GM19023 (cell line): Measurements from ENCODE around the gene SLC10A4.

ENCODE experiments used
- ATAC-seq: cut with Tn5 transposase; IDR thresholded peaks from one replicate; pipeline ENCODE4 v1.9.1; 2021; ENCODE audit warnings: mild to moderate bottlenecking, moderate library complexity; ENCODE audit not compliant: unreplicated experiment

SLC10A4 gene

DNA sequence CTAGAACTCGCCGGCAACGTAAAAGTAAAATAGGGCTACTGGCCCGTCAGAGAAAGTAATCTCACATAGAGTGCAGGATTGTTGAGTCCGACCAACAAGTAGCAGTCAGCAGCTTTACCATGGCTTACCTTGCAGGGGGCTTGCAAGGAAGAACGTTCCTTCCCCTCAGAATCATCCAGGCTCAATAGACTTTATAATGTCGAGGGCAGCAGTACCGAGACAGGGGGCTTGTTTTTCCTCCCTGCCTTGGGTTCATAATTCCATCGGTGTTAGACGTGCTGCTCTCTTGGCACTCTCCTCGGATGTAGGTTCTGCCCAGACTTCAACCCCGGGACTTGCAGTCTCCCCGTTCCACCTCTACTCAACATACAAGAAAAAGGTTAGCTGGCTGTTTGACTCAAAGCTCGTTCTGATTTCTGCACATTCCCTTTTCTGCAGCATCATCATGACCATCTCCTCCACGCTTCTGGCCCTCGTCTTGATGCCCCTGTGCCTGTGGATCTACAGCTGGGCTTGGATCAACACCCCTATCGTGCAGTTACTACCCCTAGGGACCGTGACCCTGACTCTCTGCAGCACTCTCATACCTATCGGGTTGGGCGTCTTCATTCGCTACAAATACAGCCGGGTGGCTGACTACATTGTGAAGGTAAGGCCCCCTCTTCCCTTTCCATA is 1.5 kb downstream of the SLC10A4 start:
- ATAC-seq: no peak

DNA sequence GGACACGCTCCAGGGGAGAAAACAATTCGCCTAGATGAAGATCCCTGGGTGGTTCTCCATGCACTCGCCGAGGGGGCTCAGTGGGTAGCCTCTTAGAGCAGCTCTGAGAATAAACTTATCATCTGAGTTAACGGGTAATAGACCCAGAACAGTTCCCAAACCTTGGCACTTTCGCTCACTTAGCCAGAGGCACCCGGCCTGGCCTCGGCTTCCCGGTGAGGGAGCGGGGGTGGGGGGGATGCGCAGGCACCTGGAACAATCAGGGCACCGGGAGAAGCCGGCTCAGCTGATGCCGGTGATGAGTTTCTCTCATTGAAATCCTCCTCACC is 6.5 kb downstream of the SLC10A4 start:
- ATAC-seq: no peak

DNA sequence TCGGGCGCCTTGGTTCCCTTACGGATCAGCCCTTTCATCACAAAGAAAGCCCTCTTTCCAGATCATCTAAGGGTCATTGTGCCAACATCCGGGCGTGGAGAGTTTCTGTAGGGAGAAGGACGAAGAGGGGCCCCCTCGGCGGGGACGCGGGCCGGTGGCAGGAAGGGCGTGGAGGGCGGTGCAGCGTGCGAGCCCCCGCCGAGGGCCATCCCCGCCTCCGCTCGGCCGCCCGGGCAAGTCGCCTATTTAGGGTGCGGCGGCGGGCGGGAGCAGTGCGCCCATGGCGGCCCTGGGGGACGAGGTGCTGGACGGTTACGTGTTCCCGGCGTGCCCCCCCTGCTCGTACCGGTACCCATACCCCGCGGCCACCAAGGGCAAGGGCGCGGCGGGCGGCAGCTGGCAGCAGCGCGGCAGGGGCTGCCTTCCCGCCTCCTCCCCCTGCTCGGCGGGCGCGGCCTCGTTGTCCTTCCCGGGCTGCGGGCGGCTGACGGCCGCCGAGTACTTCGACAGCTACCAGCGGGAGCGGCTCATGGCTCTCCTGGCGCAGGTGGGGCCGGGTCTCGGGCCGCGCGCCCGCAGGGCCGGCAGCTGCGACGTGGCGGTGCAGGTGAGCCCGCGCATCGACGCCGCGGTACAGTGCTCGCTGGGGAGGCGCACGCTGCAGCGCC is 7.0 kb downstream of the SLC10A4 start, which contains the start of gene ZAR1:
Gene ZAR1, plus strand, starts transcription at position 241 of the 668 bp plus-strand sequence. Its CDS starts 40 bp downstream, at position 281.
- ATAC-seq: no peak

DNA sequence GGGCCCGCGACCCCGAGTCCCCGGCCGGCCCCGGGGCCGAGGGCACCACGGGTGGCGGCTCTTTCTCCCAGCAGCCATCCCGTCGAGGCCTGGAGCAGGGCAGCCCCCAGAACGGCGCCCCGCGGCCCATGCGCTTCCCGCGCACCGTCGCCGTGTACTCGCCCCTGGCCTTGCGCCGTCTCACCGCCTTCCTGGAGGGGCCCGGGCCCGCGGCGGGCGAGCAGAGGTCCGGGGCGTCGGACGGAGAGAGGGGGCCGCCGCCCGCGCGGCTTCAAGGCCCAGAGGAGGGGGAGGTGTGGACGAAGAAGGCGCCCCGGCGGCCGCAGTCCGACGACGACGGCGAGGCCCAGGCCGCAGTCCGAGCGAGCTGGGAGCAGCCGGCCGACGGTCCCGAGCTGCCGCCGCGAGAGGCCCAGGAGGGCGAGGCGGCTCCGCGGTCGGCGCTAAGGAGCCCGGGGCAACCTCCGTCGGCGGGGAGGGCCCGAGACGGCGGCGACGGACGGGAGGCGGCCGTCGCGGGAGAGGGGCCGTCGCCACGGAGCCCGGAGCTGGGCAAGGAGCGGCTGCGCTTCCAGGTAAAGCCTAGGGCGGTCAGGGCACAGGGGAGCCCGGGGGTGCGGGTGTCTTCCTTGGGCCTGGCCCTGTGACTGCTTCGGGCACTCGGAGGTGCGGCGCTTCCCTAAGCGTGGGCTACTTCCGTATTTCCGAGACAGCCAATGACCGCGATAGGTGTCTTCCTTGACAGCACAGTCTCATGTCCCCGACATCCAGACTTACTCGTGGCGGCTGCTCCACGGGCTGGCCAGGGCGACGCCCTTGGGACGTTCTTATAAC is 7.8 kb downstream of the SLC10A4 start:
- ATAC-seq: no peak

DNA sequence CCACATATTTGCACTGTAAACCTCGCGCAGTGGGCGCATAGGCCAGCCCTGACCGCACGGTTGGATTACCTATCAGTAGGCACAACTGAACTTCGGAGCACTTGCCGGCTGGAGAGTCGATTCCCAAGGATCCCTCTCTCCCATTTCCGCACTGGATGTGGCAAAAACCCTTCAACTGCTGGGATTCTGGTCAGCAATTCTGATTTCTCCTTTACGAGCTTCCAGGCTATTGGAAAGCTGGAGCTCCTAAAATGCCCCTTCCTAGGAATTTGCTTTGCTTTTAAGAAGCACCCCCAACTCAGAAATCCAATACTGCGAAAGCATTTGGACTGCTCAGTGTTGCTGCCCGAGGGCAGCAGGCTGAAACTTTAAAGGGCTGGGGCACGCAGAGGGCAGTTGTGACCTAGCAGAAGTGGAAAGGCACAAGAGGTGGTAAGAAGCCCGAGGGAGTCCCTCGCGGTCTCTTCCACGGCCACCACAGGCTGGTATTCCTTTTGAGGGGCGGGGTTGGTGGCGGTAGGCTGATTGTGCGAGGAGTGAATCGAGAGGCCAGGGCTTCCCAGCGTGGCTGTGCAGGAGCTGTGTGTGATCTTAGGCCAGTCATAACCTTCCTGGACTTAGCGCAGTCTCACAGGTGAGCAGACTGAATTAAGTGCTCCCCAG is 8.5 kb downstream of the SLC10A4 start:
- ATAC-seq: no peak

DNA sequence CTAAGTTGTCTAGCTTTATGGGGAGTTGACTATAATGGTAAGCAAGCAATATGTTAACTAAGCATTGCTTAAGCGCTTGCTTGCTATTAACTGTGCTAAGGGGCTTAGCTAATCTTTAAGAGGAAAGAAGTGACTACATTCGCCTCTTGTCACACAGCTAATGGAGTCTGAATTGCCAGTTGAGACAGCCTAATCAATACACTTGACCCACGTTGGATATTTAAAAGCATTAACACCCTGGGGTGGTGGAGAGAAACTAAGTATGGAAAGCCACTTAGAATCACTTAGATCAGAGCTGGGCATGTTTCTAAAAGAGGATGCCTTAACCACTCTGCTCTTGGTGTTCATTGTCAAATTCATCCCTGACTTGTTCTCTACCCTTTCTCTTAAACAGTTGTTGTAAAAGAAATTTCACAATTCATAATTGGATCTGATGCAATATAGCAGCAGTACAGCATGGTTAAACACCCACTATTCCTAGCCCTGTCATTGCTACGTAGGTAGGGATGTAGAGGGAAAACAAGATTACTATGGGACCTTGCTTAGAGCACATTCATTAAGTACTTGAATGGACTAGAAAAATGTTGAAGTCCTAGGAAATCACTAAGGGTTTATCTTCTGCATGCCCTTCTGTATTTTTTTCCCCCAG is 10.4 kb downstream of the SLC10A4 start:
- ATAC-seq: no peak

DNA sequence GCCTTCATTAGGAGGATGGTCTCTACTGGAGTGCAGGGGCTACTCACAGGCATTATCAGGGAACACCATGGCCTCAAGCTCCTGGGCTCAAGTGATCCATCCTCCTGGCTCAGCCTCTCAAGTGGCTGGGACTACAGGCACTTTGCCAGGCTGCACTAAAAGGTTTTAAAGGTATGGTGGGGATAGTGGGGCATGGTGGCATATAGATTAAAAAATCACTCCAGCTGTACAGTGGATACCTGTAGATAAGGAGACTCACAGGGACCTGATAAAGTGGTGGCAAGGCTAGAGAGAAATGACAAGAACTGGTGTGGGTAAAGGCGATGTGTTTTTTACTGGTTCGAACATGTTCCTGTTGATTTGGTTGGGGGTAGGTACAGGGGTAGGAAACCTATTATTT is 12.8 kb downstream of the SLC10A4 start:
- ATAC-seq: no peak

DNA sequence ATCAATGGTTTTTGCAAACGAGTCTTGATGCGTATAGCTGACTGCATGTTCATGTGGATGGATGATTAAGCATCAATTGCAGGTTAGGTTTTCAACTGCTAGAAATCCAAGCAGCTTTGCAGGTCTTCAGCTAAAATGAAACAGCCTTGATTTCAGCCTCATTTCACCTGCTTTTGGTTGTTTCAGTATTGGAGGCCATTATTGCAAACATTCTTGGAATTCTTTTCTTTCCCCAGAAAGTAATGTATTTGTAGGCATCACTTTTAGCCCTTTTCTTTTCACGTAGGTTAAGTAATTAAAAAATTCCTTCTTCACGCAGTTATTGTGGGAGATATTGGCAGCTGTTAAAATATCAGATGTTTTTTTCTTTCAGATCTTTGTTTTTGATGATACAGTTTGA is 15.8 kb downstream of the SLC10A4 start:
- no peak for ATAC-seq

DNA sequence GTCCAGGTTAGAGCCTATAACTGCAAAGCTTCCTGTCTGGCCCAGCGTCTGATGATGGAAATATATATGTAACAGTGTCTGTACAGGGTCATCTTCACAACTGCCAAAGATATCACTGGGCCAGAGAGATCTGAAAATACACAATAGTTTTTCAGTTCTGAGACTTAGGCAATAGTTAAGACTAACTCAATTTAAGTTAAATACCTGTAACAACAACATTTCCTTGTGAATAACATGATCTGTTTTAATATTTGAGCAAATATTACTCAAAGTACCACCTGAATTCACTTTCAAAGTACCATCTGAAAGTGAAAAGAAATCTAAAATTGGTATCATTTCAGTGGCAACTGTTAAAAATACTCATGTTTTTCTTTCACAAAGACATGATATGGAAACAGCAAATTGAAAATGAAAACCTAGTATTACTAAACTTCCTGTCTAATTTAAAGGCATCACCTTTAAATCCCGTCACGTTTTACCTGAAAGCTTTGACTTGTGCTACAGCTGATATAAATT is 16.5 kb downstream of the SLC10A4 start:
- ATAC-seq: peak; percentile 70

DNA sequence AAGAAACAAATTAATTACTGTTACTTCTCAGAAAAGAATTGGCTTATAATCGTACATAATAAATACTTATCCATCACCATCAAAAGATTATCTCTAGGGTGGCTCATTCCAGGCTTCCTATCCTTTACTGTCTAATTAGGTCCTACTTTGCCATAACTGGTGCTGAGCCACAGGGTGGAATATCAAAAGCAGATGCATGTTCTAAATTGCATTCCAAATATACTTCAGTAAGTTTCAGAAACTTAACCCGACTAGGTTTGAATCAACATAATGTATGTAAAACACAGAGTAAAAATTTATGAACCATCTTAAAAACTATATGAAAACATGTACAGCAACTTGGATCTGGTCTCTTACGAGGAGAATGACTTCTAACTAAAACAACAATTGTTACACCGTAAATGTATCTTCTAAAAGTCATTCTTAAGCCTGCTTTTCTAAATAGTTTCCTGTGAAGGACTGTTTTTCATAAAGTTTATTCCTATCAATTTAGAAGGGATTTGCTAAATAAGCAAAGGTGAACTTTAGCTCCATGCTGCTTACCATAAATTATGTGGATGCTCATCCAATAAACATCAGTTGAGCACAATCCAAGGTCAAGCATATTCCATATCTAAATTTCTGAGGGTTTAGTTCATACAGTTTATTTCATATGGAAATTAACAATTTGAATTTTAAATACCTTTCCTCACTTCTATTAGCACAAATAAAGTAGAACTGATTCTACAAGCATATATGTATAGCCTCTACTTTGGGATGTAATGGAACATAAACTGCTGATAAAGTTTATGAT is 20.3 kb downstream of the SLC10A4 start:
- no peak for ATAC-seq

DNA sequence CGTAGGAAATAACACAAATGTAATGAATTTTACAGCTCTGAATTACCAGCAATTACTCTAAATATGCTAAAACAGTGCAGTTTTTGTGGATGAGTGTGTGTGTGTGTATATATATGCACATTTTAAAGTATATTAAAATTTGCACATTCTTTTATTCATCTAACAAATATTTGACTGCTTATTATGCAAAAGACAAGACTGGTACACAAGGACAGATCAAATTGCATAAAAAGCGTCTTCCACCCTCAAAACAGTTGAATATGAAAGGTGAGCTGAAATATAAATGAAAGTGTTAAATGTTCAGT is 20.8 kb downstream of the SLC10A4 start:
- ATAC-seq: no peak

DNA sequence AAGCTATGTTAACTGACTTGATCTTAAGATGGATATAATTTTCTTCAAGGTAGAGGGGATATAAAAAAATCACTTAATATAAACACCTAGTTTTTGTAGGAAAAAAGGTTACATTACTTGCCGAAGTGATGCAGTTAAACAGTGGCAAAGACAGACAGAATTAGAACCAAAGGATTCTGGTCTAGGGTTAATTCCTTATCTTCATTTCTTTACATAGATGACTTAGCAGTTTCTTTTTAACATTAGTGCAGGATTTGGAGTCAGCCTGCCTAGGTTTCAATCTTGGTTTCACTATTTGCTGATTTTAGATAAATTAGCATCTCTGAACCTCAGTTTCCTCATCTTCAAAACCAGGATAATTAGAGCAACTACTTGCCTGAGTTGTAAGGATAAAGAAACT is 21.2 kb downstream of the SLC10A4 start:
- ATAC-seq: no peak

DNA sequence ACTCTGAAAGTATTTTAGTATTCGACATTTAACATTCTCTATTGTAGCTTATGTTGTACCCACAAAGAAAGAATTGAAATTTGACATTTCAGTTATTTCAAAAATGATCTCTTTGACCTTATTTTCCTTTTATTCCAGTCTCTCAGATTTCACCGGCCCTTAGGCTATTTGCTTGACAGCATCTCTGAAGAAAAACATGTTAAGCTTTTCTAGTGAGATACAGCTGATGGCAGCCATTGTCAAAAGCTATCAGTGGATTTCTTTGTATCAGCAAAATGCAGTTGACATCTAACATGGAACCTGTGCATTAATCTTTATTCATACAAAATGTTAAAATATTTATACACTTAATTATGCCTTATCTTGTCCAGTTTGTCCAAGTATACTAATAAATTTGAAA is 23.6 kb downstream of the SLC10A4 start:
- ATAC-seq: no peak

DNA sequence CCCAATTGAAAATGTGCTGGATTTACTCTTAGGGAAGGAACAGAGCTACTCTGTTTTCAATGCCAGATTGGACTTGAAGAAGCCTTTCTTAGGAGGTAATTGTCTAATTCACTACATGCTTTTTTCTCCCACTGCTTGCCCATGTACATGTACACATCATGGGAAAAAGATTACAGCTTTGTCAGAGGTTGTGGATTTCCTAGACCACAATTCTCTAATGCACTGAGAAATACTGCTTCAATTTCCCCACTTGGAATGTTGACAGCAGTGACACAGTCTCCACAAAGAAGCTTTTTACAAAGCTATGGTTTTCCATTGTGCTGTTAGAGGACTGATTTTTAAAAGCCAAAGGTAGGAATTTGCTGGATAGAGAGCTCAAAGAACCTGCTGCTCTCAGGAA is 26.4 kb downstream of the SLC10A4 start:
- ATAC-seq: no peak

DNA sequence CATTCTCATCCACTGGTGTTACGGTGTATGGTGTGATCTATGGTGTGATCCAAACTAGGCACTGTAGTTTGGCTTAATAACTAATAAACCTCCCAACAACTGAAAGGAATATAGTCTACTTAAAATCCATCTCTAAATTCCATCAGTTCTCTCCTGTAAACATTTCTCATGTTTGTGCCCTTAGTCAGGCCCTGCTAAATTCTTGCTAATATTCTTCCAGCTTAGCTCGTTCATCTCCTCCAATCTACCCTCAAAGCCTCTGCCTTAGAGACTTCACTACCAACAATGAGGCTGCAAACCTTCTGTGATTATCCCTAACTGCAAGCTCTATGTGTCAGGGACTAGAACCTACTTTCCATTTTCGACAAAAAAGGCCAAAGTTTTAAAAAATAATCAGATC is 35.0 kb downstream of the SLC10A4 start:
- no peak for ATAC-seq

DNA sequence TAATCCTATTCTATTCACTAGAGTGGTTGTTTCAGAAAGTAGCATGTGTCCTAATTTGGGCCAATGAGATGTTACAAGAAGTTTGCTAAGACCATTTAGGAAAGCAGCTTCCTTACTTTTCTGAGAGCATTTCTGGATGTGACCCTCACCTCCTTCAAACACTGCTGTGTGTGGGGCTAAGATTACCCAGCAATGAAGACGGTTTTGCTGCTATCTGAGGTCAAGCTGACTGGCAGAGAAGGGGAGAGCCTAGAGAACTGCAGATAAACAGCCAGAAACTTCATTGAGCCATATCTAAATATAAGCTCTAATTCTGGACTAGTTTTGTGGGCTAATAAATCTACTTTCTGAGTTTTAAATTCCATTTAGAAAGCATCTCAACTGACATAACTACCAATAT is 43.3 kb downstream of the SLC10A4 start:
- no peak for ATAC-seq

DNA sequence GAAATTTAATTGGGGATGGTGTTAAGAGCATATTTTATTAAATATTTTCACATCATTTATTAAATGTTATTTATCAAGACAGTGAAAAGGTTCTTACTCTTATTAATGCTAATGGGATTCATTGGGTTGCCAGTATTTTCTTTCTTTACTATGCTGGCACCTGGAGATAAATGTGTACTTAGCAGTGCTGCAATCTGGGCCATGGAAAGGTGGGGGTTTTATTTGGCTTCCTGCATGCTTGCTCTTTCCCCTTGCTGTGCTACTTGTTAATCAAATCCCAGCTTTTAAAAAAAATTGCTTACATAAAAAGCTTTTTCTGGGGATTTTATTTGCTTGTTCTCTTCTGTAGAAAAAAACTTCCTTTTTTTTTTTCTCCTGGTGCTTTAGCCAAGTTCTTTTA is 55.2 kb downstream of the SLC10A4 start:
- no peak for ATAC-seq
